Panc1 (cell line): ENCODE measurements around the gene ASF1B. TPM values are rescaled to one million over a fixed set of nuclear protein-coding genes. Genes with fewer than 3 reads are reported as not detected.

ENCODE experiments used
- ATAC-seq: fragments of 200-7000 bp; cut with Tn5 transposase; 2 replicates; pipeline ENCODE4 v1.9.1; 2020; ENCODE audit warnings: mild to moderate bottlenecking, moderate library complexity
- BruUV-seq: library from RNA; stranded (reverse); fragments of 400-500 nt; replicated peaks from 2 replicates; lab custom pipeline; 2021; lab: Mats Ljungman, UMichigan
- CTCF ChIA-PET: fragments of 300-600 bp; sonication (Branson Sonifier 250); formaldehyde crosslinking; loops from one replicate; lab custom pipeline; 2022; ENCODE audit warnings: antibody characterized with exemption; lab: Charles Lee
- POLR2A ChIA-PET: fragments of 300-600 bp; sonication (Branson Sonifier 250); formaldehyde crosslinking; loops from one replicate; lab custom pipeline; 2022; ENCODE audit warnings: antibody characterized with exemption; lab: Charles Lee
- DNase-seq: peaks from one replicate; pipeline ENCODE4 v3.0.0-alpha.2; 2010; ENCODE audit warnings: low read depth, low spot score
- H3K27ac ChIP-seq: 2 replicates; pipeline ENCODE4 v1.5.1; 2011; ENCODE audit warnings: mild to moderate bottlenecking, low read length, inconsistent platforms
- H3K27me3 ChIP-seq: fragments of 200-500 bp; sonication (Bioruptor generic); 2 replicates; pipeline ENCODE4 v1.6.0; 2014; ENCODE audit warnings: low read length, inconsistent platforms; ENCODE audit not compliant: control insufficient read depth, insufficient read depth
- H3K36me3 ChIP-seq: fragments of 200-500 bp; sonication (Bioruptor generic); 2 replicates; pipeline ENCODE4 v1.5.1; 2014; ENCODE audit warnings: inconsistent platforms, mild to moderate bottlenecking, low read length, moderate library complexity; ENCODE audit not compliant: control insufficient read depth, insufficient read depth
- H3K4me1 ChIP-seq: 2 replicates; pipeline ENCODE4 v1.5.1; 2011; ENCODE audit warnings: inconsistent platforms, mild to moderate bottlenecking, low read length, moderate library complexity; ENCODE audit not compliant: control insufficient read depth, insufficient read depth
- H3K4me3 ChIP-seq, 2 experiments: 2 replicates each; pipeline ENCODE4 v1.5.1; 2011 to 2012; ENCODE audit warnings: low read depth in 2 of 2, low read length in 2 of 2, mild to moderate bottlenecking in 2 of 2, inconsistent platforms in 1 of 2, moderate library complexity in 1 of 2
- H3K9me3 ChIP-seq: fragments of 200-500 bp; sonication (Bioruptor generic); 2 replicates; pipeline ENCODE4 v1.5.1; 2014; ENCODE audit warnings: low read depth, mild to moderate bottlenecking, inconsistent platforms, low read length, moderate library complexity; ENCODE audit not compliant: control insufficient read depth, insufficient read depth
- POLR2AphosphoS5 ChIP-seq: IDR thresholded peaks from 2 replicates; pipeline ENCODE4 v1.6.1; 2012; ENCODE audit warnings: mild to moderate bottlenecking, low read depth, low read length, moderate library complexity
- REST ChIP-seq, 2 experiments: IDR thresholded peaks; 2 replicates each; pipeline ENCODE4 v1.6.1; 2011 to 2012; ENCODE audit warnings: low read depth in 2 of 2, control low read depth in 1 of 2, low read length in 1 of 2, mild to moderate bottlenecking in 1 of 2, moderate library complexity in 1 of 2; ENCODE audit not compliant: insufficient read depth in 1 of 2
- SIN3A ChIP-seq: IDR thresholded peaks from 2 replicates; pipeline ENCODE4 v1.6.1; 2012; ENCODE audit warnings: low read depth, mild to moderate bottlenecking, low read length, moderate library complexity, borderline replicate concordance; ENCODE audit not compliant: insufficient read depth
- TCF7L2 ChIP-seq: IDR thresholded peaks from 2 replicates; pipeline ENCODE4 v1.6.1; 2011; ENCODE audit warnings: mild to moderate bottlenecking, low read depth, low read length, inconsistent platforms
- in situ Hi-C: cut with HindIII; loops from 2 replicates; pipeline ENCODE4 v1.10.0; 2016; ENCODE audit warnings: low sequenced_read_pairs, low pct_unique_long_range_greater_than_20kb
- intact Hi-C: fragments of 100-400 bp; cut with micrococcal nuclease; formaldehyde crosslinking; loops from one replicate; pipeline ENCODE4 v1.10.0; 2022; ENCODE audit not compliant: unreplicated experiment
- total RNA-seq: library from RNA; stranded (reverse); gene quantifications from one replicate; pipeline ENCODE4 v1.2.1, GENCODE V29; 2021; ENCODE audit not compliant: unreplicated experiment
- TF ChIP-seq, protein P1 (sequence below): fragments of 450-650 bp; IDR thresholded peaks from 2 replicates; pipeline ENCODE4 v1.5.1; 2017; ENCODE audit warnings: mild to moderate bottlenecking

ASF1B gene
- total RNA-seq, 1 experiment from 2014 or later, result 35.4 TPM

DNA sequence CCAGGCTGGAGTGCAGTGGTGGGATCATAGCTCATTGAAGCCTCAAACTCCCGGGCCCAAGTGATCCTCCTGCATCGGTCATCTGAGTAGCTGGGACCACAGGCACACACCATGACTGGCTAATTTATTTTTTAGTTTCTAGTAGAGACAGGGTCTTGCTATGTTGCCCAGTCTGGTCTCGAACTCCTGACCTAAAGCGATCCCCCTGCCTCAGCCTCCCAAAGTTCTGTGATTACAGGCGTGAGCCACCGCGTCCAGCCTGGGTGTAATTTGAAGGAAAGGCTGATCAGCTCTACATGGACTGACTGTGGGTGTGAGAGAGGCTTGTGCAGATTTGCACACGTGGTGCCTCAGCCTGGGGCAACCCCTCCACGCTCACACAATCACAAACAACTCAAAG lies 38.5 kb upstream of the ASF1B start:
- TF ChIP-seq POLR2AphosphoS5 (no peak), SIN3A (no peak), REST (IDR thresholded peaks at IDR 0.05; ENCODE audit: insufficient read depth in 1 of 2, low read depth in 2 of 2, low read length in 1 of 2) (no peak), TCF7L2 (no peak)
- TF ChIP-seq, protein P1, sequence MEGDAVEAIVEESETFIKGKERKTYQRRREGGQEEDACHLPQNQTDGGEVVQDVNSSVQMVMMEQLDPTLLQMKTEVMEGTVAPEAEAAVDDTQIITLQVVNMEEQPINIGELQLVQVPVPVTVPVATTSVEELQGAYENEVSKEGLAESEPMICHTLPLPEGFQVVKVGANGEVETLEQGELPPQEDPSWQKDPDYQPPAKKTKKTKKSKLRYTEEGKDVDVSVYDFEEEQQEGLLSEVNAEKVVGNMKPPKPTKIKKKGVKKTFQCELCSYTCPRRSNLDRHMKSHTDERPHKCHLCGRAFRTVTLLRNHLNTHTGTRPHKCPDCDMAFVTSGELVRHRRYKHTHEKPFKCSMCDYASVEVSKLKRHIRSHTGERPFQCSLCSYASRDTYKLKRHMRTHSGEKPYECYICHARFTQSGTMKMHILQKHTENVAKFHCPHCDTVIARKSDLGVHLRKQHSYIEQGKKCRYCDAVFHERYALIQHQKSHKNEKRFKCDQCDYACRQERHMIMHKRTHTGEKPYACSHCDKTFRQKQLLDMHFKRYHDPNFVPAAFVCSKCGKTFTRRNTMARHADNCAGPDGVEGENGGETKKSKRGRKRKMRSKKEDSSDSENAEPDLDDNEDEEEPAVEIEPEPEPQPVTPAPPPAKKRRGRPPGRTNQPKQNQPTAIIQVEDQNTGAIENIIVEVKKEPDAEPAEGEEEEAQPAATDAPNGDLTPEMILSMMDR, result no peak
- in situ Hi-C loops, result no loop called here
- Histone ChIP-seq H3K27ac (no peak overlapping the region), H3K4me1 (no peaks in the 10 kb centered on the region), H3K4me3 (no peak overlapping the region), H3K27me3 (no peaks in the 10 kb centered on the region), H3K36me3 (no peaks in the 10 kb centered on the region), H3K9me3 (no peaks in the 10 kb centered on the region)
- no peak for ATAC-seq
- no TSS peak for BruUV-seq
- POLR2A ChIA-PET, result interaction anchor here (0.6 kb wide), 2 partner anchors 163 to 880 kb away, joined by 5 to 14 read pairs; no protein-coding TSS in a partner anchor
- CTCF ChIA-PET, result interaction anchor here (0.6 kb wide), 1 partner anchor 212 kb away, joined by 15 read pairs; no protein-coding TSS in a partner anchor
- DNase-seq, result no peak
- intact Hi-C loops, result no loop called here

- intact Hi-C loops, result no loop called here
- ChIA-PET CTCF (no interaction called here), POLR2A (no interaction called here)
- no peaks in the 10 kb centered on the region for H3K36me3 ChIP-seq
- no peaks in the 10 kb centered on the region for H3K9me3 ChIP-seq
- no peak for DNase-seq
- H3K4me1 ChIP-seq, result no peaks in the 10 kb centered on the region; the same call in 1 of the 2 replicates
- TF ChIP-seq POLR2AphosphoS5 (no peak), TCF7L2 (no peak), SIN3A (no peak), REST (IDR thresholded peaks at IDR 0.05; ENCODE audit: insufficient read depth in 1 of 2, low read depth in 2 of 2, low read length in 1 of 2) (no peak)
- TF ChIP-seq, protein P1, result no peak
- no peak for ATAC-seq
- H3K4me3 ChIP-seq, result no peak overlapping the region
- no peaks in the 10 kb centered on the region for H3K27me3 ChIP-seq
- BruUV-seq, result no TSS peak
- in situ Hi-C loops, result no loop called here
- H3K27ac ChIP-seq, result no peak overlapping the region
Observed at GRCh38 chr19:14168993-14169392, 32.6 kb upstream of the ASF1B start.
